GM21737 (cell line): Measurements from ENCODE around the gene PLXNA2.

Experiments
- ATAC-seq: cut with Tn5 transposase; IDR thresholded peaks from one replicate; pipeline ENCODE4 v1.9.1; 2021; ENCODE audit warnings: mild to moderate bottlenecking, moderate library complexity; ENCODE audit not compliant: unreplicated experiment

PLXNA2 gene

GRCh38 chr1:208265525-208265924, 21.3 kb upstream of the PLXNA2 start:
- ATAC-seq = no peak

GRCh38 chr1:208265122-208265469, 20.9 kb upstream of the PLXNA2 start:
- no peak for ATAC-seq

DNA sequence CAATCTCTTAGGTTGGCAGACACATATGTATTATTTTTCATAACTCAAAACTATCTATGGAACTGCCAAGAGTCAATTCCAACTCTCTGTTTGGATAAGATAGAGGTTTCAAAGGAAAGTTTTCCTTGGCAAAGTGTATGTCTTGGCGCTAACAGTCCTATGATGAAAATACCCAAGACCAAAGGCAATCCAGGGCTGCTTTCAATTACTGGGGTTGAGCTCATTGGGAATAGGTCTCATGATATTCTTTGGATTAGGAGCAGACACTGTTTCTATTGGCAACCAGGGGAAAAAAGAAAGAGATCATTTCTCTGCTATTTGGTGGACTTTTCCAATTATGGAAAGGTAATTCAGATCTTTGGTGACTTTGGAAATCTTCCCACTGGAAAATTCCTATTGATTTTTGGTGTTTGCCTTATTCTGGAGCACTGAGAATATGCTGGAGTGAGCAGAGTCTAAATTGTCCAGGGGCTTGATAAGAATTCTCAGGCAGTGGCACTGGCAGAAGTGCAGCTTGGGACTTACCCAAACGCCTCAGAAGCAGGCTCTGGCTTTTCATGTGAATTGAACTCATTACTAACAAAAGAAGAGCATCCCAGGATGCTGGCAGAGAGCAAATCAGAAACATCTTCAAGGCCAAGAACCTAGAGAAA, 20.4 kb upstream of the PLXNA2 start:
- ATAC-seq = no peak

GRCh38 chr1:208261874-208262273, 17.7 kb upstream of the PLXNA2 start:
- no peak for ATAC-seq

- ATAC-seq = no peak
Measured at GRCh38 chr1:208258277-208258676, 14.1 kb upstream of the PLXNA2 start.

- ATAC-seq = no peak
Measured at GRCh38 chr1:208257351-208257750, 13.2 kb upstream of the PLXNA2 start.

DNA sequence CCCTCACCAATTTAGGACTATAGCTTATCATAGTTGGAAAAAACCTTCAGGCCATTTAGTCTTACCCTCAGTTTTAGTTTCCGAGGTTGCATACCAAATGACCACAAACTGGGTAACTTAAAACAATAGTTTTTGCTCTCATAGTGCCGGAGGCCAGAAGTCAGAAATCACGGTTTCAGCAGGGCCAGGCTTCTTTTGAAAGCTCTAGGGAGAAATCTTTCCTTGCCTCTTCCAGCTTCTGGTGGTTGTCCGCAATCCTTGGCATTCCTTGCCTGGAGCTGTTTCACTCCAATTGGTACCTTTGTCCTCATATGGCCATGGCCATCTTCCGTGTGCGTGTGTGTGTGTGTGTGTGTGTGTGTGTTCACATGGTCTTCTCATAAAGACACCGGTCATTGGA, 12.4 kb upstream of the PLXNA2 start:
- no peak for ATAC-seq

GRCh38 chr1:208256091-208256490, 11.9 kb upstream of the PLXNA2 start:
- no peak for ATAC-seq

- no peak for ATAC-seq
Measured at GRCh38 chr1:208254862-208255261, 10.7 kb upstream of the PLXNA2 start.

DNA sequence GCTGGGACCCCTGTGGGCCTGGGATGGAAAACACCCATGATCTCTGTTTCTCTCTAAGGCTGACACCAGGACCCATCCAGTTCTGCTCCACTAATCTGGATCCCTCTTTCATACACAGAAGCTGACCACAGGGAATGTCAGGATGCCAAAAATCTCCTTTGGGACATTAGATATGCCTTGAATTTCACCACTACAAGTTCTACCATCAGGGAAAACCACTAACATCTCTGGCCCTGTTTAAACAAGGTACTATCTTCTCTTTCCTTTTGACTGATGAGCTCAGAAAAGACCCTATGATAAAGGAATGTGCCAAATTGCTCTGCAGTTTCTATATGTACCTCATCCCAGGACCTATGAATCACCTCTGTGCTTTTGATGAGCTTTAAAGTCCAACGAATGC, 10.2 kb upstream of the PLXNA2 start:
- ATAC-seq = no peak

GRCh38 chr1:208252836-208253576, 8.8 kb upstream of the PLXNA2 start:
- no peak for ATAC-seq

DNA sequence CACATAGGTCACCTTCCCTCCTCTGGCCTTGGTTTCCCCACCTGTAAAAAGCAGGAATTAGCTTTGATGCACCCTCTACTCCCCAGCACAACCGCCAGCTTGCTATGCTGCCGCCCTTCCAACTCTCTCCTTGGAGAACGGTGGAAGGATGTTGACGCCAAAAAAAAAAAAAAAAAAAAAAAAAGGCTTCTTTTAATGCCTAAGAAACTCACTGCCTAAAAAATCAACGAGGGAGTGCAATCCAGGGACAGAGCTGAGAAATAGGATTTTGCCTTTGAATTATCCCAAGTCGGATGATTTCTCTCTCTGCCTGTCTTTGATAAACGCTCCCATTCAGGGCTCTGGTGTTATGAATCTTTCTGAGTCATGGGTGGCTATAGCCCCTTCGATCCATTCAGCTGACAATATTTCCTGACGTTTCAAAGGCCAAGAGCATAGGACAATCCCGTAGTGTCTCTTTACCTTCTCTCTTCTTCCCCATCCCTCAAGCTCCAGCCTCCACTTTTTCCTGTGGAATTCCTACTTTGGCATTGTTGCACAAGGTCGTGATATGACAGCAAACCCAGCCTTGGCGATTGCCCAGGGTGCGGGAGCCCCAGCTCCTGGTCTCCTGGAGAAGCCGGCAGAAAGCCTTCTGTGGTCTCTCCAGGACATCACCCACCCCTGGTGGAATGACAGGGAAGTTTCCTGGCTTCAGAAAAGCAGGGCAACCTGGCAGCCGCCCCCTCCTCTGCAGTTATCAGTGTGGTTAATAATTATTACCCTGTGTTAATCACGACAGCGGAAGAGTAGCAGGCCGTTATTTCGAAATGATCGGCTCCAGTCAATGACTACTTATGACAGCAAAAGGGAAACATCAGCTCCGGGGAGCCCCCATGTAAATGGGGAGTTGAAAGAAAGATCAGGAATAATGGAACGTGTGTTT, 8.0 kb upstream of the PLXNA2 start:
- ATAC-seq = no peak

- ATAC-seq = no peak
Measured at GRCh38 chr1:208251015-208251414, 6.8 kb upstream of the PLXNA2 start.

GRCh38 chr1:208250613-208251012, 6.4 kb upstream of the PLXNA2 start:
- no peak for ATAC-seq

- ATAC-seq = no peak
Measured at GRCh38 chr1:208248991-208249696, 5.0 kb upstream of the PLXNA2 start.

DNA sequence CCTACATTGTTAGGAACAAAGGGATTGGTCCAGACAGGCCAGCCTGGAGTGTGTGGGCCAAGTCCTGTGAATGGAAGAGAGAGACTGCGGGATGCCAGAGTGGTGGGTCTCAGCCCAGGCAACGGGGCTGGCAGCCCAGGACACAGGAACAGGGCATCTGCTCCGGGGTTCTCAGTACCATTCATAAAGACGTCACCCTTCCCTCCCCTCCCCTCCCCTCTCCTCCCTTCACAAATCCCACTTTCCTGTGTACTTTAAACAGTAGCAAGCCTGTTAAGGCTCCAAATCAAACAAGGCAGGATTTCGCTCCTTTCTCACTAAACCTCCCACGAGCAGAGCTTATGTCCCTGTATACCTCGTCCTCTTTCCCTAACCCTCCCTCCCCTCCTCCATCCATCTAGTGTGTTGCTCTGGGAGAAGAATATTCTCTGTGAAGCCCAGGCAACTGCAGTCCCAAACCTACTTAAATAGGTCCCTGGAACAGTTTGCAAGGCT, 4.2 kb upstream of the PLXNA2 start:
- ATAC-seq = no peak

- no peak for ATAC-seq
Measured at GRCh38 chr1:208247696-208248095, 3.5 kb upstream of the PLXNA2 start.

- no peak for ATAC-seq
Measured at GRCh38 chr1:208245185-208245705, 1.1 kb upstream of the PLXNA2 start.

- ATAC-seq = no peak
Measured at GRCh38 chr1:208243527-208243966, 637 bp downstream of the PLXNA2 start.

- ATAC-seq = no peak
Measured at GRCh38 chr1:208242941-208243526, 1.1 kb downstream of the PLXNA2 start.
